PFSK-1 (cell line): ENCODE results near the gene GAS2L3.

Experiments used
- FOXP2 ChIP-seq: optimal IDR thresholded peaks from 2 replicates; pipeline ENCODE3; 2011; ENCODE audit warnings: borderline replicate concordance, control low read depth, inconsistent platforms; ENCODE audit not compliant: insufficient read depth; ENCODE audit errors: extremely low read length, extremely low read depth
- POLR2AphosphoS5 ChIP-seq: IDR thresholded peaks from 2 replicates; pipeline ENCODE4 v1.6.1; 2012; ENCODE audit warnings: low read depth, mild to moderate bottlenecking, control low read depth, low read length, moderate library complexity
- SIN3A ChIP-seq: IDR thresholded peaks from 2 replicates; pipeline ENCODE4 v1.6.1; 2012; ENCODE audit warnings: mild to moderate bottlenecking, low read length, moderate library complexity, borderline replicate concordance; ENCODE audit not compliant: insufficient read depth
- TAF1 ChIP-seq: IDR thresholded peaks from 2 replicates; pipeline ENCODE4 v1.6.1; 2012; ENCODE audit warnings: low read length, control low read depth, borderline replicate concordance; ENCODE audit not compliant: insufficient read depth
- TF ChIP-seq, protein P1 (sequence below), 2 experiments: IDR thresholded peaks; 2 replicates each; pipeline versions ENCODE4 v1.6.1 to v1.8.0; 2011 to 2012; ENCODE audit warnings: low read depth in 2 of 2, low read length in 2 of 2, control low read depth in 1 of 2, inconsistent platforms in 1 of 2, mild to moderate bottlenecking in 1 of 2, moderate library complexity in 1 of 2; ENCODE audit not compliant: insufficient read depth in 1 of 2

Gene GAS2L3

DNA sequence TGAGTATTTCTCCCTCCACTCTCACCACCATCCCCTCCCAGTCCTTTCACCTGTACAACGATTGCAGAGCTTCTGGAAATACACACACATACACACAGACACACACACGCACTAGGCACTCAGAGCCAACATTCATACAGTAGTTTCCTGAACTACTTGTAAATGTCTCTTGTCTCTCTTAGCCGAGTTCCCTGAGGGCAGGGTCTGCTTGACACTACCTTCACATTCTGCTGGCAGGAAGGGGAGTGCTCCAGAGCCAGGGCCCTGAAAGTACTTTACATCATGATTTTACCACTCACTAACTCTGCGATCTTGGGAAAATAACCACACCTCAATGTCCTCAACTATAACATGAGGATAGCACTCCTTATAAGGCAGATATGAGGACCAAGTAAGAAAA lies 82.7 kb downstream of the GAS2L3 start:
- TF ChIP-seq FOXP2 (no peak), POLR2AphosphoS5 (no peak)
- TF ChIP-seq, protein P1, sequence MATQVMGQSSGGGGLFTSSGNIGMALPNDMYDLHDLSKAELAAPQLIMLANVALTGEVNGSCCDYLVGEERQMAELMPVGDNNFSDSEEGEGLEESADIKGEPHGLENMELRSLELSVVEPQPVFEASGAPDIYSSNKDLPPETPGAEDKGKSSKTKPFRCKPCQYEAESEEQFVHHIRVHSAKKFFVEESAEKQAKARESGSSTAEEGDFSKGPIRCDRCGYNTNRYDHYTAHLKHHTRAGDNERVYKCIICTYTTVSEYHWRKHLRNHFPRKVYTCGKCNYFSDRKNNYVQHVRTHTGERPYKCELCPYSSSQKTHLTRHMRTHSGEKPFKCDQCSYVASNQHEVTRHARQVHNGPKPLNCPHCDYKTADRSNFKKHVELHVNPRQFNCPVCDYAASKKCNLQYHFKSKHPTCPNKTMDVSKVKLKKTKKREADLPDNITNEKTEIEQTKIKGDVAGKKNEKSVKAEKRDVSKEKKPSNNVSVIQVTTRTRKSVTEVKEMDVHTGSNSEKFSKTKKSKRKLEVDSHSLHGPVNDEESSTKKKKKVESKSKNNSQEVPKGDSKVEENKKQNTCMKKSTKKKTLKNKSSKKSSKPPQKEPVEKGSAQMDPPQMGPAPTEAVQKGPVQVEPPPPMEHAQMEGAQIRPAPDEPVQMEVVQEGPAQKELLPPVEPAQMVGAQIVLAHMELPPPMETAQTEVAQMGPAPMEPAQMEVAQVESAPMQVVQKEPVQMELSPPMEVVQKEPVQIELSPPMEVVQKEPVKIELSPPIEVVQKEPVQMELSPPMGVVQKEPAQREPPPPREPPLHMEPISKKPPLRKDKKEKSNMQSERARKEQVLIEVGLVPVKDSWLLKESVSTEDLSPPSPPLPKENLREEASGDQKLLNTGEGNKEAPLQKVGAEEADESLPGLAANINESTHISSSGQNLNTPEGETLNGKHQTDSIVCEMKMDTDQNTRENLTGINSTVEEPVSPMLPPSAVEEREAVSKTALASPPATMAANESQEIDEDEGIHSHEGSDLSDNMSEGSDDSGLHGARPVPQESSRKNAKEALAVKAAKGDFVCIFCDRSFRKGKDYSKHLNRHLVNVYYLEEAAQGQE (IDR thresholded peaks at IDR 0.05; ENCODE audit: insufficient read depth in 1 of 2, low read depth in 2 of 2, low read length in 2 of 2): no peak

DNA sequence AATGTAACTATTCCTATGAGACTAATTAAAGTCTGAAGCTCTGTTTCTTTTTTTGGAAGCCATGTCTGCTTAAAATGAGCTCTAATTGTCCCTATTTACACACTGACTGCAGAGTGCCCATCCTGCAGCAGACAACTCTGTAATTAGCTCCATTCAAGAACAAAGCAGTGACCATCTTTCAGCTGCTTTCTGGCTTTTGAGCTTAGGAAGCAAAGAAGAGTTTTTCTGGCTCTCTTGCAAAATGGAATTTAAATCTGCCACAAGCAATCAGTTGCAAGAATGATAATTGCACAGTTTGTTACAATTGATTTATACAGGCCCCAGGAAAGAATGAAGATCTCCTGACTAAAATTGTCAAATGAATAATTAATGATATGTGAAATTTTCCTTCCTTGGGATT lies 83.4 kb downstream of the GAS2L3 start:
- TF ChIP-seq FOXP2 (no peak), TAF1 (no peak), SIN3A (no peak), POLR2AphosphoS5 (no peak)
- TF ChIP-seq, protein P1 (IDR thresholded peaks at IDR 0.05; ENCODE audit: insufficient read depth in 1 of 2, low read depth in 2 of 2, low read length in 2 of 2): no peak

DNA sequence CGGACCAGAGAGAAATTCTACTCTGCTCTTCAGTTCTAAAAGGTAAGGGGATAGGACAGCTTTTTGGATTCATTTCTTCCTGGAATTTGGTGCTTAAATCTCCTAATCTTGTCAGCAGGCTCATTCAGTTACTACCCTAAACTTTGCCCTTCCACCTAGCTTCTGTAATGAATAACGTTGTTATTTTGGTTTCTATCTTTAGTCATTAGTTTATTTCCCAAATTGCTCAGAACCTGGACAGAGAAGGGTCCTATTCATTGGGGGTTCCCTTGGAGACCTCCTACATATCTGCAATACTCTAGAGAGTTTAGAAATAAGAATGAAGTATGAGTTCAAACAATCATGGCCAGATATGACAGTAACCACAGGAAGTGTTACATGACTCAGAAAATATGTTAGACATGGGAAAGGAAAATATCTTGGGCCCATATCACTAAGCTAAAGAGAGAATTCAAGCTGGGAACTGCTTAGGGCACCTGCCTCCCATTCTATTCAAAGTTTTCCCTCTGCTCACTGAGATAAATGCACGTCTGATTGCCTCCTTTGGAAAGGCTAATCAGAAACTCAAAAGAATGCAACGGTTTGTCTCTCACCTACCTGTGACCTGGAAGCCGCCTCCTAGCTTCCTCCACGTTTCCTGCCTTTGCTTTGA lies 87.9 kb downstream of the GAS2L3 start:
- TF ChIP-seq POLR2AphosphoS5 (no peak), FOXP2 (no peak), SIN3A (no peak), TAF1 (no peak)
- TF ChIP-seq, protein P1 (IDR thresholded peaks at IDR 0.05; ENCODE audit: insufficient read depth in 1 of 2, low read depth in 2 of 2, low read length in 2 of 2): no peak

DNA sequence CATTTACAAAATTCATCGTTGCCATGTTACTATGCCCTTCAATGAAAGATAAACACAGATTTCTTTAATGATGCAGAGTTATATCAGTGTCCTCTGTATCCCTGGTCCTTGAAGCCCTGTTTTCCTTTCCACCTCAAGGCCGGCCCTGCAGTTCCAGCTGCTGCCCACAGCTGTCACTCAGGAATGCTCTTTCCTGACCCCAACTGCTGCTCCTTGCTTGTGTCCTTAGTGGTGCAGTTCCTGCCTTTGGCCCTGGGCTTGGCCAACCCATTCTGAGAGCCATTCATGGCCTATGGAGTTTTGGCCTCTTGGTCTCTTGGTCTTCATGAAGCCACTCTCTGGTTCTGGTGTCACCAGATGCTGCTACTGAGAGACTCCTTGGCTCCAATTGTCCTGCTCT lies 93.1 kb downstream of the GAS2L3 start:
- TF ChIP-seq, protein P1 (IDR thresholded peaks at IDR 0.05; ENCODE audit: insufficient read depth in 1 of 2, low read depth in 2 of 2, low read length in 2 of 2): no peak
- TF ChIP-seq TAF1 (no peak), FOXP2 (no peak), POLR2AphosphoS5 (no peak), SIN3A (no peak)

DNA sequence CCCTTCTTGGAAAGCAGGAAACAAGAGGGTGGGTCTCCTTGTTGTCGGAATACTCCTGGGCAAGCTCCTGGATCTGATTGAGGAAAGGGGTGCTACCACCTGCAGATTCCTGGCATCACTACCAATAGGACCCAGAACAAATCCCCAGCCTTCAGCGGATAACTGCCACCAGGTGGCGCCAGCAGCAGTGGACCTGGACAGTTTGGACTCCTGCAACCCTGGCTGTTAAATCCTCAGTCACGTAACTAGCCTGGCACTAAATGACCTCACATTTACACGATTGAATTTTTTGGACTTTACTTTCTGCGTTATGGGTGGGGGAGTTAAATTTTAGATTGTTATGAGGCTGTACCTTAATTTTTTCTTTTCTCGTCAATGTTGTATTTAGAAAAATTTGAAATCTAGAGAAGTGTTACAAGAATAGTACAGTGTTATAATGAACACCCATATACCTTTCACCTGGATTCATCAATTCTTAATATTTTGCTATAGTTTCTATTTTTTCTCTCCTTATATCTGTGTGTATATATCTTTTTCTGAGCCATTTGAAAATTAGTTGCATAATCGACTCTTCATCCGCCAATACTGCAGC lies 95.6 kb downstream of the GAS2L3 start:
- TF ChIP-seq, protein P1 (IDR thresholded peaks at IDR 0.05; ENCODE audit: insufficient read depth in 1 of 2, low read depth in 2 of 2, low read length in 2 of 2): no peak
- TF ChIP-seq FOXP2 (no peak), POLR2AphosphoS5 (no peak), TAF1 (no peak), SIN3A (no peak)
